ENCODE results near the gene BBS9. TPM values are rescaled to one million over a fixed set of nuclear protein-coding genes. Genes with fewer than 3 reads are reported as not detected.
A peak's percentile ranks its signal among the peaks of the same experiment; 100 is the strongest.

The BBS9 gene
- total RNA-seq, 1 donor from 2014 or later, result 21.1 TPM

- H3K4me1 Mint-ChIP-seq (ENCODE audit: low read depth, unreplicated experiment), result no peaks in the 10 kb centered on the region
- DNase-seq, result no peak
- no peak overlapping the region for H3K4me3 Mint-ChIP-seq (ENCODE audit: unreplicated experiment)
- H3K27ac Mint-ChIP-seq (ENCODE audit: unreplicated experiment), result no peak overlapping the region
- no peak for TF ChIP-seq CTCF (IDR thresholded peaks at IDR 0.05; ENCODE audit: partially characterized antibody, unreplicated experiment)
- H3K27me3 Mint-ChIP-seq (ENCODE audit: unreplicated experiment), result no peaks in the 10 kb centered on the region
- H3K36me3 Mint-ChIP-seq (ENCODE audit: unreplicated experiment), result no peaks in the 10 kb centered on the region
- no peaks in the 10 kb centered on the region for H3K9me3 Mint-ChIP-seq (ENCODE audit: unreplicated experiment)
Observed at GRCh38 chr7:33232632-33233145, 103.3 kb downstream of the BBS9 start.

GRCh38 chr7:33233659-33234058, 104.3 kb downstream of the BBS9 start:
- Mint-ChIP-seq H3K27me3 (ENCODE audit: unreplicated experiment) (no peaks in the 10 kb centered on the region), H3K27ac (ENCODE audit: unreplicated experiment) (no peak overlapping the region), H3K4me3 (ENCODE audit: unreplicated experiment) (no peak overlapping the region), H3K36me3 (ENCODE audit: unreplicated experiment) (no peaks in the 10 kb centered on the region), H3K9me3 (ENCODE audit: unreplicated experiment) (no peaks in the 10 kb centered on the region), H3K4me1 (ENCODE audit: low read depth, unreplicated experiment) (no peaks in the 10 kb centered on the region)
- no peak for DNase-seq
- no peak for TF ChIP-seq CTCF (IDR thresholded peaks at IDR 0.05; ENCODE audit: partially characterized antibody, unreplicated experiment)

GRCh38 chr7:33237036-33237435, 107.7 kb downstream of the BBS9 start:
- DNase-seq, result no peak
- Mint-ChIP-seq H3K9me3 (ENCODE audit: unreplicated experiment) (no peaks in the 10 kb centered on the region), H3K27ac (ENCODE audit: unreplicated experiment) (no peak overlapping the region), H3K36me3 (ENCODE audit: unreplicated experiment) (no peaks in the 10 kb centered on the region), H3K4me3 (ENCODE audit: unreplicated experiment) (no peak overlapping the region), H3K27me3 (ENCODE audit: unreplicated experiment) (no peaks in the 10 kb centered on the region), H3K4me1 (ENCODE audit: low read depth, unreplicated experiment) (no peaks in the 10 kb centered on the region)
- no peak for TF ChIP-seq CTCF (IDR thresholded peaks at IDR 0.05; ENCODE audit: partially characterized antibody, unreplicated experiment)

GRCh38 chr7:33243319-33243881, 114.0 kb downstream of the BBS9 start:
- Mint-ChIP-seq H3K27me3 (ENCODE audit: unreplicated experiment) (no peaks in the 10 kb centered on the region), H3K4me3 (ENCODE audit: unreplicated experiment) (no peak overlapping the region), H3K4me1 (ENCODE audit: low read depth, unreplicated experiment) (no peaks in the 10 kb centered on the region), H3K27ac (ENCODE audit: unreplicated experiment) (no peak overlapping the region), H3K9me3 (ENCODE audit: unreplicated experiment) (no peaks in the 10 kb centered on the region), H3K36me3 (ENCODE audit: unreplicated experiment) (no peaks in the 10 kb centered on the region)
- peak; percentile 54 for TF ChIP-seq CTCF (IDR thresholded peaks at IDR 0.05; ENCODE audit: partially characterized antibody, unreplicated experiment)
- no peak for DNase-seq

- no peak for DNase-seq
- TF ChIP-seq CTCF (IDR thresholded peaks at IDR 0.05; ENCODE audit: partially characterized antibody, unreplicated experiment), result no peak
- Mint-ChIP-seq H3K27ac (ENCODE audit: unreplicated experiment) (no peak overlapping the region), H3K4me1 (ENCODE audit: low read depth, unreplicated experiment) (no peaks in the 10 kb centered on the region), H3K36me3 (ENCODE audit: unreplicated experiment) (no peaks in the 10 kb centered on the region), H3K4me3 (ENCODE audit: unreplicated experiment) (no peak overlapping the region), H3K27me3 (ENCODE audit: unreplicated experiment) (no peaks in the 10 kb centered on the region), H3K9me3 (ENCODE audit: unreplicated experiment) (no peaks in the 10 kb centered on the region)
Observed at GRCh38 chr7:33248671-33249070, 119.3 kb downstream of the BBS9 start.

All from glutamatergic neuron (in vitro differentiated cells).